Peyer's patch (tissue), 4 donors: ENCODE measurements around the gene UFL1. TPM values are rescaled to one million over a fixed set of nuclear protein-coding genes. Genes with fewer than 3 reads are reported as not detected.

Source experiments
- DNase-seq, 3 donors: peaks; one replicate each; pipeline ENCODE4 v3.0.0-alpha.2; 2017 to 2019
- H3K27ac ChIP-seq, 4 donors: fragments of 200-600 bp; sonication (generic); one replicate each; pipeline ENCODE4 v1.5.1; 2016 to 2019
- H3K27me3 ChIP-seq, 2 donors: fragments of 200-600 bp; sonication (generic); one replicate each; pipeline ENCODE4 v1.5.1; 2019
- H3K36me3 ChIP-seq, 3 donors: fragments of 200-600 bp; sonication (generic); one replicate each; pipeline ENCODE4 v1.5.1; 2016 to 2019
- H3K4me1 ChIP-seq, 4 donors: fragments of 200-600 bp; sonication (generic); one replicate each; pipeline ENCODE4 v1.5.1; 2016 to 2019
- H3K4me3 ChIP-seq, 4 donors: fragments of 200-600 bp; sonication (generic); 1 replicate in 3 of 4; 2 replicates in 1 of 4; pipeline ENCODE4 v1.5.1; 2016 to 2019; ENCODE audit warnings: mild to moderate bottlenecking in 1 of 4
- H3K9me3 ChIP-seq, 4 donors: fragments of 200-600 bp; sonication (generic); one replicate each; pipeline ENCODE4 v1.5.1; 2016 to 2019; ENCODE audit warnings: mild to moderate bottlenecking in 1 of 4
- POLR2A ChIP-seq, 2 donors: fragments of 450-650 bp; IDR thresholded peaks; one replicate each; pipeline ENCODE4 v1.5.1; 2017; ENCODE audit warnings: antibody characterized with exemption in 2 of 2, mild to moderate bottlenecking in 2 of 2, moderate library complexity in 2 of 2
- total RNA-seq, 4 donors: library from RNA; depleted of rRNA; stranded (reverse); fragments of >200 nt; gene quantifications; one replicate each; pipeline ENCODE4 v1.1.0, GENCODE V29; 2016
- TF ChIP-seq, protein P1 (sequence below), 6 experiments: fragments of 450-650 bp in 4 of 6; fragments of 200-600 bp in 2 of 6; sonication (generic) in 1 of 6; IDR thresholded peaks; one replicate each; pipeline ENCODE4 v1.5.1; 2017 to 2019; ENCODE audit warnings: antibody characterized with exemption in 6 of 6, mild to moderate bottlenecking in 3 of 6, moderate library complexity in 1 of 6

Gene UFL1
- total RNA-seq, 4 donors from 2014 or later: 15.7 to 26.3 (median 21.3) TPM

DNA sequence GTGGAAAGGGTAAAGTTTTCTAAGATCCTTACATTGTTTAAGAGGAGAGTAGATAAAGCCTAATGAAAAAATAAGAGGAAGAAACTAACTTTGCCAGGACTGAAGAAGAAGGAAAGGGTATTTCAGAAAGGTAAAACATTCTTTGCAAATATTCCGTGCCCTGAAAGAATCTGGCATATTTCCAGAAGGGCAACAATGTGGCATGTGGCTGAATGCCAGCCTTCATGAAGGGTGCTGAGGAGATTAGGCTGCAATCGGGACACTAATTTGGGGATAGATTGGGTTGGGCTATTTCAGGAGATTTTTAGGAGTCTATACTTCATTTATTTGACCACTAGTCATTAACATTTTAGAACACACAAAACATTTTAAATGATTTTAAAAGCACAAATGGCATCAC, 16.2 kb upstream of the UFL1 start:
- Histone ChIP-seq H3K36me3 (no peaks in the 10 kb centered on the region), H3K27me3 (no peaks in the 10 kb centered on the region), H3K9me3 (peaks cover 0 to 6% (median 2%) of the 10 kb centered on the region in 4 donors)

DNA sequence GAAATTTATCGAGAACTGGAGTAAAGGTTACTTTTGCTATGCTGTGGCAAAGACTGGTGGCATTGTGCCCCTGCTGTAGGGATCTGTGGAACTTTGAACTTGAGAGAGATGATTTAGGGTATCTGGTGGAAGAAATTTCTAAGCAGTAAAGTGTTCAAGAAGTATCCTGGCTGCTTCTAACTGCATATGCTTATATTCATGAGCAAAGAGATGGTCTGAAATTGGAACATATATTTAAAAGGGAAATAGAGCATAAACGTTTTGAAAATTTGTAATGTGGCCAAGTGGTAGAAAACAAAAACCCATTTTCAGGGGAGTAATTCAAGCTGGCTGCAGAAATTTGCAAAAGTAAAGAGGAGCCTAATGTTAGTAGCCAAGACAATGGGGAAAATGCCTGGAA, 12.3 kb upstream of the UFL1 start:
- Histone ChIP-seq H3K27ac (no peak overlapping the region), H3K27me3 (no peaks in the 10 kb centered on the region), H3K4me3 (no peak overlapping the region), H3K36me3 (peaks cover 0 to 7% (median 0%) of the 10 kb centered on the region in 3 donors), H3K4me1 (no peaks in the 10 kb centered on the region), H3K9me3 (peaks cover 0 to 6% (median 2%) of the 10 kb centered on the region in 4 donors)
- no peak for TF ChIP-seq POLR2A (IDR thresholded peaks at IDR 0.05)
- TF ChIP-seq, protein P1, sequence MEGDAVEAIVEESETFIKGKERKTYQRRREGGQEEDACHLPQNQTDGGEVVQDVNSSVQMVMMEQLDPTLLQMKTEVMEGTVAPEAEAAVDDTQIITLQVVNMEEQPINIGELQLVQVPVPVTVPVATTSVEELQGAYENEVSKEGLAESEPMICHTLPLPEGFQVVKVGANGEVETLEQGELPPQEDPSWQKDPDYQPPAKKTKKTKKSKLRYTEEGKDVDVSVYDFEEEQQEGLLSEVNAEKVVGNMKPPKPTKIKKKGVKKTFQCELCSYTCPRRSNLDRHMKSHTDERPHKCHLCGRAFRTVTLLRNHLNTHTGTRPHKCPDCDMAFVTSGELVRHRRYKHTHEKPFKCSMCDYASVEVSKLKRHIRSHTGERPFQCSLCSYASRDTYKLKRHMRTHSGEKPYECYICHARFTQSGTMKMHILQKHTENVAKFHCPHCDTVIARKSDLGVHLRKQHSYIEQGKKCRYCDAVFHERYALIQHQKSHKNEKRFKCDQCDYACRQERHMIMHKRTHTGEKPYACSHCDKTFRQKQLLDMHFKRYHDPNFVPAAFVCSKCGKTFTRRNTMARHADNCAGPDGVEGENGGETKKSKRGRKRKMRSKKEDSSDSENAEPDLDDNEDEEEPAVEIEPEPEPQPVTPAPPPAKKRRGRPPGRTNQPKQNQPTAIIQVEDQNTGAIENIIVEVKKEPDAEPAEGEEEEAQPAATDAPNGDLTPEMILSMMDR (IDR thresholded peaks at IDR 0.05): no peak
- DNase-seq: no peak

More for the DNA sequence above, 16.2 kb upstream of the UFL1 start:
- Histone ChIP-seq H3K4me1 (no peaks in the 10 kb centered on the region), H3K27ac (no peak overlapping the region), H3K4me3 (no peak overlapping the region)
- DNase-seq: no peak
- TF ChIP-seq, protein P1 (IDR thresholded peaks at IDR 0.05): no peak
- TF ChIP-seq POLR2A (IDR thresholded peaks at IDR 0.05): no peak

DNA sequence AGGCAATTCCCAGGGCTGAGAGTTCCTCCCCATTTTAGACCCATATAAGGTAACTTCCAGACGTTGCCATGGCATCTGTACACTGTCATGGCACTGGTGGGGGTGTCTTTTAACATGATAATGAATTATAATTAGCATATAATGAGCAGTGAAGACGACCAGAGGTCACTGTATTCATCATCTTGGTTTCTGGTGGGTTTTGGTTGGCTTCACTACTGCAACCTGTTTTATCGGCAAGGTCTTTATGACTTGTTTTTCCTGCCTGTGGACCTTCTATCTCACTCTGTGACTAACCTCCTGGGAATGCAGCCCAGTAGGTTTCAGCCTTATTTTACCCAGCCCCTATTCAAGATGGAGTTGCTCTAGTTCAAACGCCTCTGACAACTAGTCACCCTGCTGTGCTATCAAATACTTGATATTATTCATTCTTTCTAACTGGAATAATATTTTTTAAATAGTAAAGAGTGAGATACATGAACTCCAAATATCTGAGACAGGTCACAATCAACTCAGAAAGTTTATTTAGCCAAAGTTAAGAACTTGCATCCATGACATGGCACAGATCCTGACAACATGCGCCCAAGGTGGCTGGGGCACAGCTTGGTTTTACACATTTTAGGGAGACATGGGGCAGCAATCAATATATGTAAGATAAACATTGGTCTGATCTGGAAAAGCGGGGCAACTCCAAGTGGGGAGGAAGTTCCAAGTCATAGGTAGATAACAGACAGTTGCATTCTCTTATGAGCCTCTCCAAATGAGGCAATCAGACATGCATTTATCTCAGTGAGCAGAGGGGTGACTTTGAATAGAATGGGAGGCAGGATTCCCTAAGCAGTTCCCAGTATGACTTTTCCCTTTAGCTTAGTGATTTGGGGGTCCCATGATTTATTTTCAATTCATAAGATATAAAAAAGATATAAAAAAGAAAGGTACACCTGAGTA, 1.2 kb upstream of the UFL1 start:
- Histone ChIP-seq H3K4me1 (peaks cover 0 to 18% (median 0%) of the 10 kb centered on the region in 4 donors), H3K4me3 (peak overlapping the region; percentile 67 to 80 (median 70)), H3K27me3 (no peaks in the 10 kb centered on the region), H3K36me3 (peaks cover 0 to 3% (median 0%) of the 10 kb centered on the region in 3 donors), H3K27ac (peak overlapping the region in 1 of 4 donors; percentile 97), H3K9me3 (no peaks in the 10 kb centered on the region)
- no peak for TF ChIP-seq POLR2A (IDR thresholded peaks at IDR 0.05)
- TF ChIP-seq, protein P1 (IDR thresholded peaks at IDR 0.05): no peak
- peak in 1 of 3 donors; percentile 63 for DNase-seq

DNA sequence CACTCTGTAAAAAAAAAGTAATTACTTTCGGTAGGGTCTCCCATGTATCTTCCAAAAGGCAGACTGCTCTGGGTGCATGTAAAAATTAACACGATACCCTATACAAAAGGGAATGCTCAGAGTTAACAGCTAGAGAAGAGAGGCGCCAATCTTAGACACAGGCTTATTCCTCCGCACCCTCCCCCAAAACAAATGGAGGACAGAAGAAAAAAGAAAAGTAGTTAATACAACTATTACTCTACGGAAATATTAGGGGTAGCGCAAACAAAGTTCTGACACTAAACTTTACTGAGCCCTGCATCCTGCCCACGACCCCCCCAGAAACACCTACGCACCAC, 331 bp upstream of the UFL1 start:
- no peak for TF ChIP-seq POLR2A (IDR thresholded peaks at IDR 0.05)
- TF ChIP-seq, protein P1 (IDR thresholded peaks at IDR 0.05): no peak
- Histone ChIP-seq H3K36me3 (peaks cover 0 to 12% (median 0%) of the 10 kb centered on the region in 3 donors), H3K27ac (peak overlapping the region; percentile 93 to 97 (median 95)), H3K27me3 (no peaks in the 10 kb centered on the region), H3K9me3 (no peaks in the 10 kb centered on the region), H3K4me3 (peak overlapping the region; percentile 67 to 80 (median 70)), H3K4me1 (peaks cover 0 to 18% (median 0%) of the 10 kb centered on the region in 4 donors)
- no peak for DNase-seq

DNA sequence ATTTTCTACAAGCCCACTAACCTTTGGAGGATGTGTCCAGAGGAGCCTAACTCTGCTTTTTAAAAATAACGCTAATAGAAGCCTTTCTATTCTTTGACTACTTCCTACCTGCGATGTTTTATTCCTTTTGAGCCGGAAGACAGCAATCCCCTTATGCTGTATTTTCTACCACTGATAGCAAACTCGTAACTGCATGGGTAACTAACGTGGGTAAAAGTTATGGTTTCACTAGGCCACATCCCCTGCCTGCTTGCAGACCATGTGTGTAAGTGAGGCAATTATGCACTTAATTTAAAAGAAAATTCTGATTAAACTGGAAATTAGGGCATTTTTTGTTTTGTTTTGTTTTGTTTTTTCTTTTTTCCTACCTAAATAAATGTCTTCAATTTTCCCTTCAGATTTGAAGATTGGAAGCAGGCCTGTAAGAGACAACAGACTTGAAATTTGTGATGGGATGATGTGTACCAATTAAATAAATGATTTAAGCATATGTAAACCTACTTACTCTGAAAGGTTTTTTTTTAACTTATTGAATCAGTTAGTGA, 931 bp downstream of the UFL1 start:
- no peaks in the 10 kb centered on the region for H3K27me3 ChIP-seq
- peaks cover 0 to 23% (median 0%) of the 10 kb centered on the region in 3 donors for H3K36me3 ChIP-seq
- H3K27ac ChIP-seq: peak overlapping the region; percentile 93 to 97 (median 95)
- H3K9me3 ChIP-seq: no peaks in the 10 kb centered on the region
- no peak for DNase-seq
- peaks cover 0 to 18% (median 0%) of the 10 kb centered on the region in 4 donors for H3K4me1 ChIP-seq
- peak overlapping the region; percentile 67 to 80 (median 70) for H3K4me3 ChIP-seq
- TF ChIP-seq POLR2A (IDR thresholded peaks at IDR 0.05): no peak
- TF ChIP-seq, protein P1 (IDR thresholded peaks at IDR 0.05): no peak
